ENCODE data around the gene DOCK11. TPM values are rescaled to one million over a fixed set of nuclear protein-coding genes. Genes with fewer than 3 reads are reported as not detected.

The DOCK11 gene
- total and polyA plus RNA-seq, 10 of the 15 experiments (the other 5 are each of a cell fraction or from before 2014, with no cell fraction given), result 16.3 to 30.7 (median 19.8) TPM

DNA sequence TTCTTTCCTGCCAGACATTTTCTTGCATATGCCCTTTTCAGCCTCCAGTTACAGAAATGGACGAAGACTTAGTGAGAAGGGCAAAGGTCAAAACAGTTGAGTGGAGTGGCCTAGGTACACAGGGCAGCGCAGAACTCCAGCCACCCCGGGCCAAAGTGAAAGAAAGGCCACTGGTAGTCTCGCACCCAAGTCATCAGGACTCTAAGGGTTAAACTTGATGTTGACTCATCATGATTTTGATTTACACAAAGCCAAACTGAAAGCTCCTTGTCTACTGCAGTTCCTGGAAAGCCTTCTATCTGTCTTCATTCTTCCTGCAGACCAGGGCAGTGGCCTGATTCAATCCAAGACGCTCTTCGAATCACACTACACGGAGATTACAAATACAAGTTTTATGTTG is 229.2 kb downstream of the DOCK11 start:
- ChIA-PET POLR2A (interaction anchor here (2.7 kb wide), 1 partner anchor 11 kb away, joined by 11 read pairs; no protein-coding TSS in a partner anchor), CTCF (interaction anchor here (1.9 kb wide), 1 partner anchor 97 kb away, joined by 6 read pairs; no protein-coding TSS in a partner anchor), RAD21 (ENCODE audit: unreplicated experiment) (no interaction called here), SMC1A (ENCODE audit: uncharacterized antibody, unreplicated experiment) (interaction anchor here (1.9 kb wide), 1 partner anchor 20 kb away, joined by 6 read pairs; no protein-coding TSS in a partner anchor)
- peaks cover 8% of the 10 kb centered on the region for H3K4me1 ChIP-seq (ENCODE audit: control insufficient read depth, insufficient read depth, low read length)
- H3K36me3 ChIP-seq (ENCODE audit: control insufficient read depth in 2 of 2, insufficient read depth in 2 of 2, low read length in 1 of 2), result no peaks in the 10 kb centered on the region
- H3K4me2 ChIP-seq (ENCODE audit: control insufficient read depth, insufficient read depth), result peak overlapping the region; percentile 33; the same call in 1 of the 2 replicates
- TF ChIP-seq, protein P1, sequence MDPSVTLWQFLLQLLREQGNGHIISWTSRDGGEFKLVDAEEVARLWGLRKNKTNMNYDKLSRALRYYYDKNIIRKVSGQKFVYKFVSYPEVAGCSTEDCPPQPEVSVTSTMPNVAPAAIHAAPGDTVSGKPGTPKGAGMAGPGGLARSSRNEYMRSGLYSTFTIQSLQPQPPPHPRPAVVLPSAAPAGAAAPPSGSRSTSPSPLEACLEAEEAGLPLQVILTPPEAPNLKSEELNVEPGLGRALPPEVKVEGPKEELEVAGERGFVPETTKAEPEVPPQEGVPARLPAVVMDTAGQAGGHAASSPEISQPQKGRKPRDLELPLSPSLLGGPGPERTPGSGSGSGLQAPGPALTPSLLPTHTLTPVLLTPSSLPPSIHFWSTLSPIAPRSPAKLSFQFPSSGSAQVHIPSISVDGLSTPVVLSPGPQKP (IDR thresholded peaks at IDR 0.05; ENCODE audit: low read depth, low read length), result no peak
- TF ChIP-seq, protein P2, sequence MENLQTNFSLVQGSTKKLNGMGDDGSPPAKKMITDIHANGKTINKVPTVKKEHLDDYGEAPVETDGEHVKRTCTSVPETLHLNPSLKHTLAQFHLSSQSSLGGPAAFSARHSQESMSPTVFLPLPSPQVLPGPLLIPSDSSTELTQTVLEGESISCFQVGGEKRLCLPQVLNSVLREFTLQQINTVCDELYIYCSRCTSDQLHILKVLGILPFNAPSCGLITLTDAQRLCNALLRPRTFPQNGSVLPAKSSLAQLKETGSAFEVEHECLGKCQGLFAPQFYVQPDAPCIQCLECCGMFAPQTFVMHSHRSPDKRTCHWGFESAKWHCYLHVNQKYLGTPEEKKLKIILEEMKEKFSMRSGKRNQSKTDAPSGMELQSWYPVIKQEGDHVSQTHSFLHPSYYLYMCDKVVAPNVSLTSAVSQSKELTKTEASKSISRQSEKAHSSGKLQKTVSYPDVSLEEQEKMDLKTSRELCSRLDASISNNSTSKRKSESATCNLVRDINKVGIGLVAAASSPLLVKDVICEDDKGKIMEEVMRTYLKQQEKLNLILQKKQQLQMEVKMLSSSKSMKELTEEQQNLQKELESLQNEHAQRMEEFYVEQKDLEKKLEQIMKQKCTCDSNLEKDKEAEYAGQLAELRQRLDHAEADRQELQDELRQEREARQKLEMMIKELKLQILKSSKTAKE (IDR thresholded peaks at IDR 0.05; ENCODE audit: low read depth, poor library complexity, severe bottlenecking), result no peak
- TF ChIP-seq NR2F1 (conservative IDR thresholded peaks at IDR 0.05) (peak; percentile 83), IKZF1 (conservative IDR thresholded peaks at IDR 0.05) (0 out of 2 replicates have a peak, but pooled peaks have one; percentile 27), CEBPB (IDR thresholded peaks at IDR 0.05; ENCODE audit: borderline replicate concordance in 1 of 2, low read depth in 2 of 2, low read length in 2 of 2) (no peak), NFIC (IDR thresholded peaks at IDR 0.05; ENCODE audit: low read depth, low read length) (peak; percentile 18; the same call in 1 of the 2 replicates), RFX5 (IDR thresholded peaks at IDR 0.05; ENCODE audit: low read depth, low read length) (no peak), NR2C1 (IDR thresholded peaks at IDR 0.05) (peak; percentile 56)
- no peaks in the 10 kb centered on the region; a peak in 1 of 4 replicates for H3K27me3 ChIP-seq (replicated peaks in 1 of 2; ENCODE audit: control insufficient read depth in 2 of 2, insufficient read depth in 2 of 2, low read length in 1 of 2)
- no peaks in the 10 kb centered on the region for H4K20me1 ChIP-seq (ENCODE audit: control insufficient read depth, insufficient read depth)
- H3K79me2 ChIP-seq (ENCODE audit: control insufficient read depth, insufficient read depth, low read length), result no peaks in the 10 kb centered on the region
- no TSS peak for BruUV-seq (replicated peaks)
- WGBS (ENCODE audit: insufficient coverage, insufficient replicate concordance, low lambda C conversion rate, missing lambda C conversion rate), result 29% methylated on average over 7 of the region's 7 CpGs
- intact Hi-C loops (cut with micrococcal nuclease; ENCODE audit: unreplicated experiment), result no loop called here
- H3K4me3 ChIP-seq, result no peak overlapping the region
- ATAC-seq, result peak; percentile 12
- H3K9me3 ChIP-seq (replicated peaks; ENCODE audit: control insufficient read depth, insufficient read depth, low read length), result no peaks in the 10 kb centered on the region
- no peak overlapping the region; the same call in 1 of the 2 replicates for H2AFZ ChIP-seq (ENCODE audit: control insufficient read depth, low read depth, low read length)
- no peak overlapping the region for H3K27ac ChIP-seq (ENCODE audit: control insufficient read depth, insufficient read depth)
- in situ Hi-C loops (cut with MboI), result no loop called here
- FAIRE-seq, result peak; percentile 59
- no peak overlapping the region for H3K9ac ChIP-seq (ENCODE audit: control insufficient read depth, insufficient read depth, low read length)
- no peak for DNase-seq (ENCODE audit: low read depth, low spot score)
